ENCODE data around the gene MTR.
"Not testable (repeated sequence)": the region's sequence is repeated elsewhere in the genome, so short reads cannot be mapped to it uniquely, and the experiment has no call there.

MTR gene

GRCh38 chr1:236856649-236857048 is 61.6 kb downstream of the MTR start:
- DNase-seq; in situ Hi-C loops (cut with MboI; ENCODE audit: low pct_unique_long_range_greater_than_20kb, low sequenced_read_pairs): not testable (repeated sequence)

DNA sequence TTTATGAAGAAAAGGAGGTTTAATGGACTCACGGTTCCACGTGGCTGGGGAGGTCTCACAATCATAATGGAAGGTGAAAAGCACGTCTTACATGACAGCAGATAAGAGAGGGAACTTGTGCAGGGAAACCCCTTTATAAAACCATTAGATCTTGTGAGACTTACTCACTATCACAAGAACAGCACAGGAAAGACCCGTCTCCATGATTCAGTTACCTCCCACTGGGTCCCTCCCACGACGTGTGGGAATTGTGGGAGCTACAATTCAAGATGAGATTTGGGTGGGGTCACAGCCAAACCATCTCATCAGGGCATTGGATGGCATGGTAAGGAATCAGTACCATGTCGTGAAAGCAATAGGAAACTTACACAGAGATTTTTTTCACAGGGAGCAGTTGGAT is 63.1 kb downstream of the MTR start:
- no peak for DNase-seq
- in situ Hi-C loops (cut with MboI; ENCODE audit: low pct_unique_long_range_greater_than_20kb, low sequenced_read_pairs), result no loop called here

DNA sequence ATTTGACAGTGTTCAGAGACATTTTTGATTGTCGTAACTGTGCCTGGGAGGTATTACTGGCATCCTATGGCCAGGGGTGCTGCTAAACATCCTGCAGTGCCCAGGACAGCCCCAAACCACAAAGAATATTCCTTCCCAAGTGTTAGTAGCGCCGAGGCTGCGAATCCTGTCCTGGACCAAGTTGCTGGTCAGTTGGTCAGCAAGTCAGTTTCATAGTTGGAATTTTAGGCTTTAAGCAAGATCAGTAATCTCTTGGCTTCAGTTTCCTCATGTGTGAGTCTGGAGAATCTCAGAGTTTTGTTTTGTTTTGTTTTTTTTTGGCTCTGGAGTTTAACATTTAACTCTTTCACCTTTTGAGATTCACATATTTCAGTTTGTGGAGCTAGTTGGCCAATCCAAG is 65.0 kb downstream of the MTR start:
- DNase-seq, result no peak
- in situ Hi-C loops (cut with MboI; ENCODE audit: low pct_unique_long_range_greater_than_20kb, low sequenced_read_pairs), result no loop called here

GRCh38 chr1:236860674-236861073 is 65.6 kb downstream of the MTR start:
- no peak for DNase-seq
- in situ Hi-C loops (cut with MboI; ENCODE audit: low pct_unique_long_range_greater_than_20kb, low sequenced_read_pairs), result no loop called here

- no peak for DNase-seq
- in situ Hi-C loops (cut with MboI; ENCODE audit: low pct_unique_long_range_greater_than_20kb, low sequenced_read_pairs), result no loop called here
These were observed 66.6 kb downstream of the MTR start for GRCh38 chr1:236861560-236862218.

DNA sequence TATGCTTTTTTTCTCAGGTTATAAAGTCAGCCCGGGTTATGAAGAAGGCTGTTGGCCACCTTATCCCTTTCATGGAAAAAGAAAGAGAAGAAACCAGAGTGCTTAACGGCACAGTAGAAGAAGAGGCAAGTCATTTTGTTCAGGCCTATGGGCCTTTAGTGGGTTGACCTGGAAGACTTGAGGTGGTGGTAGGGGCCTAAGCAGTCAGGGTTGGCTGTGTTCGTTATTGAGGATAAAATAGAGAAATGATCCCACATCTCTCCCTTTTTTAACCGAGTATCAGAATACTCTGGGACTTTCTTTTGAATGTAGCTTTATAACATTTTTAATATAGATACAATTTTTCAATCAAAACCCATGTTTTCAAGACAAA is 67.1 kb downstream of the MTR start:
- in situ Hi-C loops (cut with MboI; ENCODE audit: low pct_unique_long_range_greater_than_20kb, low sequenced_read_pairs), result no loop called here
- no peak for DNase-seq

DNA sequence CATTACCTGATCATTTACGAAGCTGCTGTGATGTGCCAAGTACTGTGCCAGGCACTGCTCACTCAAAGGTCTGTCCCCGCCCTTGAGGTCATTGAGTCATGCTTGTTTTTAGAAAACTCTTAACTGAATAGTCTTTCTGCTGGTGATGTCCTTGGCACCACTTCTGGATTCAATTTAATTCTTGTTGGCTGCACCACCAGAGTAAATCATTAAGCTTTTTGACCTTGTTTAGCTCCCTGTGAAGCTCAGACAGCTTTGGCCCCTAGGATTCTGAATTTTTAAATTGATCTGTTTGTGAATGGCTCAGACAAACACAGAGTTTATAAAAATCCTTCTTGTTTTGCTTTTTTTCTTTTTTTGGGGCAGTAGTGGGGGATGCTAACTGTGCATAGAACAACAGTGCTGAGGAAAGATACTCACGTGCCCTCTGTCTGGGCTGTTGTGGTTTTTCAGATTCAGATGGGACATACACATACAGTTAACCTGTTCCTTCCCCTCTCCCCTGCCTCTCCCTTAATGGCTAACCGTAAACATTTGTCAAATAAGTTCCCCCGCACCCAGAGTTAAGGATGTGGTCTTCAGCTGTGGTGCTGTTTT is 67.6 kb downstream of the MTR start:
- in situ Hi-C loops (cut with MboI; ENCODE audit: low pct_unique_long_range_greater_than_20kb, low sequenced_read_pairs), result no loop called here

DNA sequence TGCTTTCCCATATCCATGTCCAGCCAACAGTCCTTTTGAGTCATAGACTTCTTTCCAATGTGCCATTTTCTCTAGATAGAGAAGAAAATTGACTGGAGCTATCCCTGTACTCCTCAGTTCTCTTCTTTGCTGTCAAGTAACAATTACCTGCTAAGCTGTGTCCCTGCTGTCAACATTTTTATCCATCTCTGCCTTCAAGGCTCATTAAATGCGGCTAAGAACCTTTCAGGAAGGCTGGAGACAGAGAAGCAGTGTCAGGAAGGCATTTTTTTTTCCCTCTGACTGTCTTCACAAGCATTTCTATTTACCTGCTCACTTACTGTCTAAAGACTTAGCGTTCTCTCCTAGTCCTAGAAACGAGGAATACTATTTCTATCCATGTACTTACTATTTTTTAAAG is 69.1 kb downstream of the MTR start:
- in situ Hi-C loops (cut with MboI; ENCODE audit: low pct_unique_long_range_greater_than_20kb, low sequenced_read_pairs), result no loop called here
- DNase-seq, result no peak

More for the DNA sequence above, 67.6 kb downstream of the MTR start:
- DNase-seq, result no peak

DNA sequence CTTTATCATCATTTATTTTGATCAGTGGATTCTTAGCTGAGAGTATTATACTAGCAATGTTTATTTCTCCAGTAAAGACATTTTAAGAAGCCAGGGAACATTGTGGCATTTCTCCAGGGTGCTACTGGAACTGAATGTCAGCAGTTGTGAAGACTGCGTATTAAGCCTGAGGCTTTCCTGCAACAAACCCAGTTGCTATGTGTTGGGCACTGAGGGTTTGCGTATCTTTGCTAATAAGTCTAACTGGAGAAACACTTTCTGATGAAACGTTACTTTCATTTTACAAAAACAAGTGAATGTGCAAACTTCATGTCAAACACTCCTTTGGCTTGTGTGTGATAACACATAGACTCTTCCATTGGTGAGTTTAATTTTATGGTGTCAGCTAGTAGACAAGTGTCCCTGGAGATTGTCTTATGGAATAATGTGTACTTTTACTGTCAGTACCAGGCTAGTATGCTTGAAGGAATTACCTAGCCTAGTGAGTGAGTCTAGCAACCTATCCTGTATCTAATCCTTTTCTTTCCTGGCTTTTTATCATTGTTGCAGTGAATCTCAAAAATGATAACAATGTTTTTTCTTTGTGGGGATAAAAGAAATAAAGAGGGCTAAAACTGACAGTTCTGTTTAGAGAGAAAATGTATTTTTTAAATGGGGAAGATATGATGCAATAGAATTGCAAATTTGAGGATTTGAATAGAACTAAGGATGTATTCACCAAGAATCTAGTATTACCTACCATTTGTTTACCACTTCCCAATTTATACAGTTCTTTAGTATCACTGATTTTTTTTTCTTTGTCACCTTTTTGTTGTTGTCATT is 70.1 kb downstream of the MTR start:
- in situ Hi-C loops (cut with MboI; ENCODE audit: low pct_unique_long_range_greater_than_20kb, low sequenced_read_pairs), result no loop called here
- DNase-seq, result no peak

GRCh38 chr1:236865818-236866155 is 70.7 kb downstream of the MTR start:
- DNase-seq, result no peak
- in situ Hi-C loops (cut with MboI; ENCODE audit: low pct_unique_long_range_greater_than_20kb, low sequenced_read_pairs), result no loop called here

DNA sequence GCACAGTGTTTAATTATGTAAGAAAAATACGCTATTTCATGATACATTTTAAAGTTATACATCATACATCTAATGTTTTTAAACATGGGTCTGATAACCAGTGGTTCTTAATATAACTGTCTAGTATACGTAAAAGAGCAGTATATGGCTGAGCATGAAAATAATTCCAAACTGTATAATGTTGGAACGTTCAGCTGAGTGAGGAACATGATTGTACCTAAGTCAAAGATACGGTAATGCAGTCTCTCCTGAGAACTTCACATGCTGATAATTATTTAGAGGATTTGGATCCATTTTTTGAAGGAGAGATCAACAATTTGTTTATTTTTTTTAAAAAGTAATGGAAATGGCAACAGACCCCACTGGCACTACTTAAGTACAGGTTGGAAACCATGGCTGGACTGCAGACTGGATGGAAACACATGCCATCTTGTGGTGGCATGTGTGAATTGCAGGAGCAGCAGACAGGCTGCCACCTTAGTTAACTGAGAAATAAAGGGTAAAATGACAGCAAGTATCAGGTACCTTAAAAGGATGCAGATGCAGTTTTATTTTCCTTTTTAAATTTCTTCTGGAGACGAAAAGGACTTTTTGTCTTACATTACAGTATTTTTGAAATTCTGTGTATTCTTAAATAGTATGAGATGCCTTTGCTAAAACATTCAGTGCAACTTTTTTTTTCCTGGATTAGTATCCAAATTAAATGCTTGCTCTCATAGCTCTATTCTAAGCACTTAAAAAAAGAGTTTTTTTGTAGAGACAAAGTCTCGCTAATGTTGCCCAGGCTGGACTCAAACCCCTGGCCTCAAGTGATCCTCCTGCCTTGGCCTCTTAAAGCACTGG is 73.8 kb downstream of the MTR start:
- peak; percentile 78 for DNase-seq
- in situ Hi-C loops (cut with MboI; ENCODE audit: low pct_unique_long_range_greater_than_20kb, low sequenced_read_pairs), result no loop called here

DNA sequence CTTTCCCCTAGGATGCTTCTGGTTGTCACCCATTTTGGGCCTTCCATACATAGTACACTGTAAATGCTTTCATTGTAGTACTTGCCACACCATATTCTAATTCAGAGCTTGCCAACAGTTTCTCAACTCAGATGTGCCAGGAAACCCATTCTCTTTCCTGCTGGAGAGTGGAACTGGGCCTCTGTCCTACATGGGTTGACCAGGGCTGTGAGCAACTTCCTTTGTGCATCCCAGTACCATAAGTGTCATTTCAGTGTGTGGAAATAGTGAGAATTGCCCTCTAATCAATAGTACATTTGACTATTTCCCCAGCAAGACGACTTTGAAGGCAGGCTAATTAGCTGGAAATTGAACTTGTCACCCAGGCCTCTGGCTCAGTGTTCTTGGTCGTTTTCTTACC is 74.8 kb downstream of the MTR start:
- in situ Hi-C loops (cut with MboI; ENCODE audit: low pct_unique_long_range_greater_than_20kb, low sequenced_read_pairs), result no loop called here
- no peak for DNase-seq

GRCh38 chr1:236870721-236871120 is 75.6 kb downstream of the MTR start:
- DNase-seq, result peak; percentile 28
- in situ Hi-C loops (cut with MboI; ENCODE audit: low pct_unique_long_range_greater_than_20kb, low sequenced_read_pairs), result no loop called here

- in situ Hi-C loops (cut with MboI; ENCODE audit: low pct_unique_long_range_greater_than_20kb, low sequenced_read_pairs), result no loop called here
- DNase-seq, result no peak
These were observed 77.1 kb downstream of the MTR start for GRCh38 chr1:236872075-236872666.

GRCh38 chr1:236875975-236876374 is 80.9 kb downstream of the MTR start:
- in situ Hi-C loops (cut with MboI; ENCODE audit: low pct_unique_long_range_greater_than_20kb, low sequenced_read_pairs), result no loop called here
- DNase-seq, result no peak

- in situ Hi-C loops (cut with MboI; ENCODE audit: low pct_unique_long_range_greater_than_20kb, low sequenced_read_pairs), result no loop called here
These were observed 82.6 kb downstream of the MTR start for GRCh38 chr1:236877661-236878060.

DNA sequence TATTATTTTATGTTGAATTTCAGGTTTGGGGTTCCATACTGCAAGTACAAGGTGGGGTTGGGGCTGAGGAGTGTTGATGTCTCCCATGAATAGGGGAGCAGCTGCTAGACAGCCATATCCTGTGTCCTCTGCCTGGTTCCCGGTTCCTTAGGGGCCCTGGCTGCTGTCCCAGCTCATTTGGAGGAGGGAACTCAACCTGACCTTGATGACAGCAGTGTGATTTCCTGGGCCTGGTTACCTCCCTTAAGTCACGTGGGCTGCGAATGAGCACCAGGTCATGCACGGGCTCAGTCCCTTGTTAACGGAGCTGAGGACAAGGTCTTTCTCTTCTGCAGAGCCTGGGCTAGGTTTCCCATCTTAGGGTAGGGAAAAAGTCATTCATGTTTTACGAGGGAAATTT is 85.1 kb downstream of the MTR start:
- DNase-seq, result no peak
- in situ Hi-C loops (cut with MboI; ENCODE audit: low pct_unique_long_range_greater_than_20kb, low sequenced_read_pairs), result no loop called here

More at GRCh38 chr1:236877661-236878060, 82.6 kb downstream of the MTR start:
- no peak for DNase-seq

DNA sequence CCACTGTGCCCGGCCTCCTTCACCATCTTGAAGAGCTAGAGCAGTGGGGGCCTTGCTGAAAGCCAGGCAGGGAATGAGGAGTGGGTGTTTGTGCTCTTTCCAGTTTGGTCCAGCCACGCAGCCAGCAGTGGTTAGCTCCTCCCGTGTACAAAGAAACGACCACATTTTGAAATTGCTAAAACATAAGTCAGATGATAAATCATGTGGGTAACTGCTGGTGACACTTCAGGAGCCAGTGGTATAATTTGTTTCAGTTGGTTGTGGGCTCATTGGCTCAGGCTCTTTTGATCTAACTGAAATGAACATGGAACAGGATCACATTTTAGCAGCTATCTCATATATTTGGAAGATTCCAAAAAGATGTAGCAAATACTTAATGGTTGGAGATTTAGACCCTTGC is 87.6 kb downstream of the MTR start:
- in situ Hi-C loops (cut with MboI; ENCODE audit: low pct_unique_long_range_greater_than_20kb, low sequenced_read_pairs), result no loop called here
- no peak for DNase-seq

DNA sequence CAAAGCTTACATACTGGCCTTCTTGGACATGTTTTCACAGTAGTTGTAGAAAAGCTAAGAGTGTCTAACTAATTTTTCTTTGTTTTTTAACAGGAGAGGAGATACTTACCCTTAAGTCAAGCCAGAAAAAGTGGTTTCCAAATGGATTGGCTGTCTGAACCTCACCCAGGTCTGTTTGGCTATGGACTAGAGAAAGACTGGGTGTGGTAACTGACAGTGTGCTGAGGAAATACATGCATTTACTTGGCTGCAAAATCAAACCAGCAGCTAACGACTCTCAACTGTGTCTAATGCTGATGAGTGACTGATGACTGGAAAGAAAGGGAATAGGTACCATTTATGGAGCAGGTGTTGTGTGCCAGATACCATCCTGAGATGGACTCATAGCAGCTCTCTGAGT is 91.1 kb downstream of the MTR start:
- no peak for DNase-seq
- in situ Hi-C loops (cut with MboI; ENCODE audit: low pct_unique_long_range_greater_than_20kb, low sequenced_read_pairs), result no loop called here
